OCI-LY1 (cell line): Measurements from ENCODE around the gene GSDME.

Experiments used
- CTCF ChIP-seq: fragments of 200-600 bp; sonication (generic), shearing (Covaris generic); IDR thresholded peaks from 2 replicates; pipeline ENCODE4 v1.5.1; 2017; ENCODE audit warnings: mild to moderate bottlenecking, antibody characterized with exemption, low read length, moderate library complexity, mixed read lengths
- EZH2 ChIP-seq: fragments of 200-600 bp; sonication (generic), shearing (Covaris generic); IDR thresholded peaks from 2 replicates; pipeline ENCODE4 v1.8.0; 2017; ENCODE audit warnings: borderline replicate concordance, mixed run types, mild to moderate bottlenecking, antibody characterized with exemption, low read length, moderate library complexity, mixed read lengths

- TF ChIP-seq CTCF (no peak), EZH2 (no peak)
These were observed 23.7 kb downstream of the GSDME start for GRCh38 chr7:24733414-24734060.
